Liver (tissue), 9 donors: ENCODE measurements around the gene DNPEP. TPM values are rescaled to one million over a fixed set of nuclear protein-coding genes. Genes with fewer than 3 reads are reported as not detected.
"Not testable (repeated sequence)": the region's sequence is repeated elsewhere in the genome, so short reads cannot be mapped to it uniquely, and the experiment has no call there.

Experiments used
- DNase-seq: peaks from one replicate; pipeline ENCODE4 v3.0.0-alpha.2; 2017; ENCODE audit warnings: low spot score
- H3K27ac ChIP-seq, 2 donors: one replicate each; pipeline ENCODE4 v1.7.0; 2013; ENCODE audit warnings: inconsistent platforms in 2 of 2, low read length in 2 of 2, control low read depth in 1 of 2, low read depth in 1 of 2, mild to moderate bottlenecking in 1 of 2
- H3K27me3 ChIP-seq, 4 donors: one replicate each; pipeline versions ENCODE4 v1.6.1 to v1.7.0; 2013; ENCODE audit warnings: low read length in 3 of 4, inconsistent platforms in 1 of 4, mild to moderate bottlenecking in 1 of 4, moderate library complexity in 1 of 4; ENCODE audit not compliant: control insufficient read depth in 4 of 4, insufficient read depth in 4 of 4
- H3K36me3 ChIP-seq, 4 donors: one replicate each; pipeline versions ENCODE4 v1.6.1 to v1.7.0; 2013; ENCODE audit warnings: low read length in 3 of 4, mild to moderate bottlenecking in 3 of 4, low read depth in 1 of 4, moderate library complexity in 1 of 4; ENCODE audit not compliant: control insufficient read depth in 4 of 4, insufficient read depth in 3 of 4
- H3K4me1 ChIP-seq, 4 donors: one replicate each; pipeline versions ENCODE4 v1.6.1 to v1.7.0; 2013; ENCODE audit warnings: low read length in 3 of 4, mild to moderate bottlenecking in 3 of 4, moderate library complexity in 1 of 4; ENCODE audit not compliant: control insufficient read depth in 4 of 4, insufficient read depth in 4 of 4
- H3K4me3 ChIP-seq, 3 donors: one replicate each; pipeline versions ENCODE4 v1.6.1 to v1.7.0; 2013; ENCODE audit warnings: low read length in 3 of 3, control low read depth in 1 of 3, low read depth in 1 of 3, mild to moderate bottlenecking in 1 of 3
- H3K9ac ChIP-seq, 2 donors: one replicate each; pipeline ENCODE4 v1.7.0; 2013; ENCODE audit warnings: low read length in 2 of 2, mild to moderate bottlenecking in 2 of 2, moderate library complexity in 2 of 2, control low read depth in 1 of 2, low read depth in 1 of 2
- H3K9me3 ChIP-seq, 4 donors: one replicate each; pipeline versions ENCODE4 v1.6.1 to v1.7.0; 2013; ENCODE audit warnings: low read length in 3 of 4; ENCODE audit not compliant: control insufficient read depth in 4 of 4
- ATF3 ChIP-seq: IDR thresholded peaks from 2 replicates; pipeline ENCODE4 v1.6.1; 2016; ENCODE audit warnings: antibody characterized with exemption
- CTCF ChIP-seq: fragments of 150-350 bp; IDR thresholded peaks from 2 replicates; pipeline ENCODE4 v1.5.1; 2017; ENCODE audit warnings: improper control_type of control experiment, low read depth, low read length; ENCODE audit not compliant: missing input control
- EGR1 ChIP-seq, 2 donors: IDR thresholded peaks; 2 replicates each; pipeline ENCODE4 v1.6.1; 2016 to 2018; ENCODE audit warnings: antibody characterized with exemption in 2 of 2, low read depth in 2 of 2
- FOXA1 ChIP-seq: IDR thresholded peaks from 2 replicates; pipeline ENCODE4 v1.6.1; 2016; ENCODE audit warnings: antibody characterized with exemption
- HNF4A ChIP-seq, 2 donors: conservative IDR thresholded peaks; 2 replicates each; pipeline ENCODE4 v1.6.1; 2016; ENCODE audit warnings: antibody characterized with exemption in 2 of 2, mild to moderate bottlenecking in 2 of 2
- HNF4G ChIP-seq: IDR thresholded peaks from 2 replicates; pipeline ENCODE4 v1.6.1; 2016; ENCODE audit warnings: antibody characterized with exemption
- JUND ChIP-seq, 2 donors: IDR thresholded peaks; 2 replicates each; pipeline ENCODE4 v1.6.1; 2016; ENCODE audit warnings: antibody characterized with exemption in 2 of 2
- NR2F2 ChIP-seq: IDR thresholded peaks from 2 replicates; pipeline ENCODE4 v1.6.1; 2016; ENCODE audit warnings: antibody characterized with exemption
- REST ChIP-seq: IDR thresholded peaks from 2 replicates; pipeline ENCODE4 v1.6.1; 2016; ENCODE audit warnings: antibody characterized with exemption, mild to moderate bottlenecking
- SP1 ChIP-seq: IDR thresholded peaks from 2 replicates; pipeline ENCODE4 v1.6.1; 2018; ENCODE audit warnings: antibody characterized with exemption, mild to moderate bottlenecking
- YY1 ChIP-seq: IDR thresholded peaks from 2 replicates; pipeline ENCODE4 v1.6.1; 2016; ENCODE audit warnings: antibody characterized with exemption, mild to moderate bottlenecking
- ZBTB33 ChIP-seq: IDR thresholded peaks from 2 replicates; pipeline ENCODE4 v1.6.1; 2016; ENCODE audit warnings: antibody characterized with exemption
- WGBS: extraction: QIAGEN DNeasy Blood & Tissue Kit; methylation state at CpG from one replicate; pipeline ENCODE4 v1.1.7; 2013; 5-methylcytosine and 5-hydroxymethylcytosine counted together
- polyA plus RNA-seq, 2 donors: library from polyadenylated mRNA; stranded (reverse) in 1 of 2; unstranded in 1 of 2; fragments of 200-250 nt in 1 of 2; fragments of >200 nt in 1 of 2; fragmentation: Nextera tagmentation in 1 of 2; extraction: Ambion mirVana in 1 of 2; gene quantifications; one replicate each; pipeline versions ENCODE4 v1.2.1 to v1.2.3, GENCODE V29; 2013 to 2015
- total RNA-seq, 2 donors: library from RNA; depleted of rRNA; stranded (reverse); fragments of >200 nt; gene quantifications; one replicate each; pipeline ENCODE4 v1.2.3, GENCODE V29; 2014
- donor health status: healthy.
- donor health status: healthy.
- donor health status: healthy.
- donor health status: healthy.
- donor health status: healthy.

DNPEP gene
- total and polyA plus RNA-seq, 4 donors = 25.8 to 58.4 (median 45.8) TPM

GRCh38 chr2:219408204-219408603 lies 20.5 kb upstream of the DNPEP start:
- Histone ChIP-seq H3K9me3 (no peaks in the 10 kb centered on the region), H3K4me1 (no peaks in the 10 kb centered on the region), H3K27ac (no peak overlapping the region), H3K9ac (no peak overlapping the region), H3K36me3 (no peaks in the 10 kb centered on the region), H3K27me3 (no peaks in the 10 kb centered on the region), H3K4me3 (no peak overlapping the region)
- no peak for DNase-seq
- 78% methylated on average over 5 of the region's 5 CpGs for WGBS
- TF ChIP-seq SP1 = no peak
- no peak for TF ChIP-seq REST
- no peak for TF ChIP-seq HNF4A (conservative IDR thresholded peaks at IDR 0.05)
- no peak for TF ChIP-seq YY1
- no peak for TF ChIP-seq NR2F2
- TF ChIP-seq ATF3 = no peak
- no peak for TF ChIP-seq CTCF
- TF ChIP-seq EGR1 (IDR thresholded peaks at IDR 0.05; ENCODE audit: low read depth in 2 of 2) = no peak
- TF ChIP-seq HNF4G = no peak
- no peak for TF ChIP-seq ZBTB33
- no peak for TF ChIP-seq FOXA1

GRCh38 chr2:219407343-219407742 lies 19.6 kb upstream of the DNPEP start:
- H3K9ac ChIP-seq, DNase-seq, H3K27me3 ChIP-seq, H3K27ac ChIP-seq, H3K4me1 ChIP-seq, H3K36me3 ChIP-seq, H3K9me3 ChIP-seq, H3K4me3 ChIP-seq: not testable (repeated sequence)
- 59% methylated on average over 5 of the region's 5 CpGs for WGBS

- WGBS = 85% methylated on average over 3 of the region's 3 CpGs
- no peak overlapping the region for H3K4me3 ChIP-seq
- no peaks in the 10 kb centered on the region for H3K9me3 ChIP-seq
- H3K9ac ChIP-seq = no peak overlapping the region
- TF ChIP-seq JUND (IDR thresholded peaks at IDR 0.05) = no peak
- DNase-seq = no peak
- no peaks in the 10 kb centered on the region for H3K36me3 ChIP-seq
- no peaks in the 10 kb centered on the region for H3K27me3 ChIP-seq
- no peaks in the 10 kb centered on the region for H3K4me1 ChIP-seq
- no peak overlapping the region for H3K27ac ChIP-seq
These were observed 19.1 kb upstream of the DNPEP start for GRCh38 chr2:219406861-219407230.
